ENCODE data around the gene MIDN.

DNA sequence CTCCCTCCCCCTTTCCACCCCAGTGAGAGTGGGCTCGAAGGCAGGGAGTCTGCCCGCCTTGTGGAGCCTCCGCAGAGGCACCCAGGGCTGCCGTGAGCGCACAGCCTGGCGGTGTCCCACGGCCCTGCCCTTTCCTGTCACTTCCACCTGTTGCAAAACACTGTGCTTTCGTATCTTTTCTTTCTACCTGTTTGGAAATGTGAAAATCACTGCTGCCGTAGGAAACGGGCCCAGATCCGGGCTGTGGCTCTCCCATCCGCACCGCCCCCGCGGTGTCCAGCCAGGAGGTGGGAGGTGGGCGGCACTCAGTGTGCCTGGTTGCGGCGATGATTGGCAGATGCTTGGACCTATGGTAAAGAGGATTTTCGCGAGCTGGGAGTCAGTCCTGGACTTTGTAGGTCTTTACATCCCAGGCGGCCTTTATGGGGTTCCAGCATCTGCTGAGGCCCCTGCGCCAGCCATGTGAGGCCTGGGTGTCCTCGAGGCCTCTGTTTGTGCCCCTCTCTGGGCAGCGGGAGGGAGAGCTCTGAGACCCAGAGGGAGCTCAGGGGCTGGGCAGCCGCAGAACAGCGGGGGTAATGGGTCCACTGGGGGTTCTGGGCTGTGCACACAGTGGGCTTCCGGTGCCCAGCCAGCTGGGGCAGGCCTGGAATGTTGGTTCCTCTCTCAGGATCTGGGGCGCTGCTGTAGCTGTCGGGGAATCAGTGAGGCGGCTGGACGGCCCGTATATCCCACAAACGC lies 36.7 kb upstream of the MIDN start:
- TF ChIP-seq, protein P1, sequence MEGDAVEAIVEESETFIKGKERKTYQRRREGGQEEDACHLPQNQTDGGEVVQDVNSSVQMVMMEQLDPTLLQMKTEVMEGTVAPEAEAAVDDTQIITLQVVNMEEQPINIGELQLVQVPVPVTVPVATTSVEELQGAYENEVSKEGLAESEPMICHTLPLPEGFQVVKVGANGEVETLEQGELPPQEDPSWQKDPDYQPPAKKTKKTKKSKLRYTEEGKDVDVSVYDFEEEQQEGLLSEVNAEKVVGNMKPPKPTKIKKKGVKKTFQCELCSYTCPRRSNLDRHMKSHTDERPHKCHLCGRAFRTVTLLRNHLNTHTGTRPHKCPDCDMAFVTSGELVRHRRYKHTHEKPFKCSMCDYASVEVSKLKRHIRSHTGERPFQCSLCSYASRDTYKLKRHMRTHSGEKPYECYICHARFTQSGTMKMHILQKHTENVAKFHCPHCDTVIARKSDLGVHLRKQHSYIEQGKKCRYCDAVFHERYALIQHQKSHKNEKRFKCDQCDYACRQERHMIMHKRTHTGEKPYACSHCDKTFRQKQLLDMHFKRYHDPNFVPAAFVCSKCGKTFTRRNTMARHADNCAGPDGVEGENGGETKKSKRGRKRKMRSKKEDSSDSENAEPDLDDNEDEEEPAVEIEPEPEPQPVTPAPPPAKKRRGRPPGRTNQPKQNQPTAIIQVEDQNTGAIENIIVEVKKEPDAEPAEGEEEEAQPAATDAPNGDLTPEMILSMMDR (IDR thresholded peaks at IDR 0.05), result peak in 4 of 7 experiments; percentile 26 to 48 (median 40)
- peak in 1 of 3 donors; percentile 28 for TF ChIP-seq POLR2A (IDR thresholded peaks at IDR 0.05)

All from body of pancreas (tissue), 4 donors.